Natural killer cell (primary cell): Measurements from ENCODE around the gene MIF. TPM values are rescaled to one million over a fixed set of nuclear protein-coding genes. Genes with fewer than 3 reads are reported as not detected.

ENCODE experiments used
- ATAC-seq, 3 donors: fragments of 150-1000 bp in 2 of 3; fragments of 200-7000 bp in 1 of 3; cut with Tn5 transposase; 1 replicate in 1 of 3; 2 replicates in 2 of 3; pipeline ENCODE4 v1.10.0; 2021; ENCODE audit warnings: mild to moderate bottlenecking in 2 of 3, moderate library complexity in 2 of 3
- DNase-seq, 2 donors: peaks; one replicate each; pipeline versions ENCODE4 v3.0.0 to v3.0.0-alpha.2; 2013 to 2021; ENCODE audit warnings: mixed read lengths in 1 of 2
- H3K27ac ChIP-seq: one replicate; pipeline ENCODE4 v1.5.1; 2013; ENCODE audit warnings: mild to moderate bottlenecking, low read length
- H3K27me3 ChIP-seq: one replicate; pipeline ENCODE4 v1.6.1; 2013; ENCODE audit warnings: low read length; ENCODE audit not compliant: control insufficient read depth, insufficient read depth
- H3K36me3 ChIP-seq: one replicate; pipeline ENCODE4 v1.6.1; 2013; ENCODE audit warnings: low read length; ENCODE audit not compliant: control insufficient read depth, insufficient read depth
- H3K4me1 ChIP-seq: one replicate; pipeline ENCODE4 v1.6.1; 2013; ENCODE audit warnings: low read length; ENCODE audit not compliant: control insufficient read depth, insufficient read depth
- H3K4me3 ChIP-seq: one replicate; pipeline ENCODE4 v1.5.1; 2013; ENCODE audit warnings: low read length
- H3K9me3 ChIP-seq: one replicate; pipeline ENCODE4 v1.6.1; 2013; ENCODE audit warnings: low read length; ENCODE audit not compliant: control insufficient read depth, insufficient read depth
- H3K27ac Mint-ChIP-seq, 2 donors: one replicate each; pipeline ENCODE4 v1.8.0; 2022; ENCODE audit warnings: mild to moderate bottlenecking in 2 of 2, mixed read lengths in 2 of 2, moderate library complexity in 1 of 2
- H3K27me3 Mint-ChIP-seq, 2 donors: one replicate each; pipeline ENCODE4 v1.8.0; 2022; ENCODE audit warnings: low read depth in 2 of 2, mixed read lengths in 2 of 2
- H3K36me3 Mint-ChIP-seq: one replicate; pipeline ENCODE4 v1.8.0; 2022; ENCODE audit warnings: mixed read lengths
- H3K4me1 Mint-ChIP-seq, 2 donors: one replicate each; pipeline ENCODE4 v1.8.0; 2022; ENCODE audit warnings: mixed read lengths in 2 of 2
- H3K4me3 Mint-ChIP-seq: one replicate; pipeline ENCODE4 v1.8.0; 2022; ENCODE audit warnings: mild to moderate bottlenecking, moderate library complexity, mixed read lengths
- H3K9me3 Mint-ChIP-seq, 2 donors: one replicate each; pipeline ENCODE4 v1.8.0; 2022; ENCODE audit warnings: mixed read lengths in 2 of 2
- CTCF ChIP-seq: fragments of 200-600 bp; IDR thresholded peaks from one replicate; pipeline ENCODE4 v1.8.0; 2022; ENCODE audit warnings: antibody characterized with exemption
- WGBS: methylation state at CpG from one replicate; pipeline ENCODE4 v1.1.7; 2013; ENCODE audit warnings: missing lambda C conversion rate; ENCODE audit not compliant: insufficient coverage; 5-methylcytosine and 5-hydroxymethylcytosine counted together
- intact Hi-C: fragments of 100-400 bp; cut with micrococcal nuclease; formaldehyde crosslinking; loops from one replicate; pipeline ENCODE4 v1.14.2; 2022
- total RNA-seq, 4 donors: library from RNA; stranded (reverse); fragments of 120-200 nt in 1 of 4; gene quantifications; one replicate each; pipeline versions ENCODE4 v1.2.3 to v1.2.4, GENCODE V29; 2013 to 2022

The MIF gene
- total RNA-seq, 3 donors from 2014 or later (not counting 1 experiment from before 2014, with no cell fraction given), result 115 to 182 (median 133) TPM

GRCh38 chr22:23891726-23892125 lies 2.5 kb upstream of the MIF start:
- peaks cover 6% of the 10 kb centered on the region for H3K36me3 ChIP-seq
- peak overlapping the region; percentile 93 for H3K4me3 Mint-ChIP-seq
- H3K27ac Mint-ChIP-seq, result peak overlapping the region; percentile 90 to 96
- no peaks in the 10 kb centered on the region for H3K9me3 ChIP-seq
- no peak overlapping the region for H3K27ac ChIP-seq
- H3K27me3 Mint-ChIP-seq, result no peaks in the 10 kb centered on the region
- 91% methylated on average over 7 of the region's 7 CpGs for WGBS
- no peak for TF ChIP-seq CTCF
- peaks cover 23% of the 10 kb centered on the region for H3K4me1 ChIP-seq
- H3K27me3 ChIP-seq, result no peaks in the 10 kb centered on the region
- H3K4me1 Mint-ChIP-seq, result peaks cover 14 to 38% of the 10 kb centered on the region in 2 donors
- no peaks in the 10 kb centered on the region for H3K36me3 Mint-ChIP-seq
- DNase-seq (no peak), ATAC-seq (no peak)
- no peaks in the 10 kb centered on the region for H3K9me3 Mint-ChIP-seq
- H3K4me3 ChIP-seq, result no peak overlapping the region
- intact Hi-C loops, result no loop called here

- Histone ChIP-seq H3K27ac (no peak overlapping the region), H3K9me3 (no peaks in the 10 kb centered on the region), H3K4me3 (no peak overlapping the region), H3K36me3 (peaks cover 9% of the 10 kb centered on the region), H3K4me1 (peaks cover 23% of the 10 kb centered on the region), H3K27me3 (no peaks in the 10 kb centered on the region)
- peak overlapping the region; percentile 93 for H3K4me3 Mint-ChIP-seq
- ATAC-seq, result no peak
- peak overlapping the region; percentile 90 to 96 for H3K27ac Mint-ChIP-seq
- DNase-seq, result no peak
- peaks cover 14 to 42% of the 10 kb centered on the region in 2 donors for H3K4me1 Mint-ChIP-seq
- H3K36me3 Mint-ChIP-seq, result no peaks in the 10 kb centered on the region
- no peaks in the 10 kb centered on the region for H3K9me3 Mint-ChIP-seq
- no peak for TF ChIP-seq CTCF
- intact Hi-C loops, result no loop called here
- WGBS, result 95% methylated on average over 2 of the region's 2 CpGs
- H3K27me3 Mint-ChIP-seq, result no peaks in the 10 kb centered on the region
Observed at GRCh38 chr22:23892130-23892529, 2.1 kb upstream of the MIF start.

DNA sequence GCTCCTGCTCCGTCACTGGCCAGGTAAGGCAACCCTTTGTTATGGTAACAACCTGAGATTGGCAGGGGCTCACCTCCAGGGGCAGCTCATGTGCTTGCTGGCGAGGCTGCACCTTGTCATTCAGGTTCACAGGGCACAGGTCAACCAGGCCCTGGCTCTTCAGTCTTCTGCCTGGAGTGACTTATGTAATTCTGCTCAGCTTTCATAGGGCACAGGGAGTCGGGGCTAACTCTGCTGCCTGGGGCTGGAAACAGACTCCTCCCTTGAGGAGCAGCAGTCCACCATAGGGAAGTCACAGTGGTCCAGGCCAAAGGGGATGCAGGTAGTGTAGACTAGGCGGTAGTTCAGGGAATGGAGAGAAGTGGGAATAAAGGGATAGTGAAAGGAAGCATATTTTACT lies 1.5 kb upstream of the MIF start:
- WGBS, result 94% methylated on average over 4 of the region's 4 CpGs
- intact Hi-C loops, result no loop called here
- no peak for DNase-seq
- no peak for TF ChIP-seq CTCF
- H3K4me1 Mint-ChIP-seq, result peaks cover 14 to 43% of the 10 kb centered on the region in 2 donors
- H3K4me1 ChIP-seq, result peaks cover 23% of the 10 kb centered on the region
- no peaks in the 10 kb centered on the region for H3K9me3 ChIP-seq
- H3K36me3 ChIP-seq, result peaks cover 12% of the 10 kb centered on the region
- H3K36me3 Mint-ChIP-seq, result no peaks in the 10 kb centered on the region
- H3K4me3 ChIP-seq, result no peak overlapping the region
- no peak for ATAC-seq
- H3K27ac ChIP-seq, result no peak overlapping the region
- no peaks in the 10 kb centered on the region for H3K27me3 ChIP-seq
- H3K27me3 Mint-ChIP-seq, result no peaks in the 10 kb centered on the region
- H3K4me3 Mint-ChIP-seq, result peak overlapping the region; percentile 93
- H3K27ac Mint-ChIP-seq, result peak overlapping the region; percentile 90 to 96
- no peaks in the 10 kb centered on the region for H3K9me3 Mint-ChIP-seq
